ENCODE data around the gene TM2D1.

Gene TM2D1

GRCh38 chr1:61655453-61655852, 69.5 kb downstream of the TM2D1 start:
- no peak for FAIRE-seq
- DNase-seq (ENCODE audit: insufficient read length, low spot score) = no peak
- no peak for TF ChIP-seq CTCF (IDR thresholded peaks at IDR 0.05; ENCODE audit: insufficient read depth, missing control alignments)

GRCh38 chr1:61654067-61654466, 70.9 kb downstream of the TM2D1 start:
- no peak for FAIRE-seq
- DNase-seq (ENCODE audit: insufficient read length, low spot score) = no peak
- no peak for TF ChIP-seq CTCF (IDR thresholded peaks at IDR 0.05; ENCODE audit: insufficient read depth, missing control alignments)

GRCh38 chr1:61648983-61649742, 75.8 kb downstream of the TM2D1 start:
- TF ChIP-seq CTCF (IDR thresholded peaks at IDR 0.05; ENCODE audit: insufficient read depth, missing control alignments) = no peak

GRCh38 chr1:61647142-61647541, 77.8 kb downstream of the TM2D1 start:
- DNase-seq (ENCODE audit: insufficient read length, low spot score) = no peak
- FAIRE-seq = no peak
- TF ChIP-seq CTCF (IDR thresholded peaks at IDR 0.05; ENCODE audit: insufficient read depth, missing control alignments) = no peak

More at GRCh38 chr1:61648983-61649742, 75.8 kb downstream of the TM2D1 start:
- DNase-seq (ENCODE audit: insufficient read length, low spot score) (no peak), FAIRE-seq (no peak)

GRCh38 chr1:61645476-61645875, 79.5 kb downstream of the TM2D1 start:
- FAIRE-seq = no peak
- no peak for TF ChIP-seq CTCF (IDR thresholded peaks at IDR 0.05; ENCODE audit: insufficient read depth, missing control alignments)
- DNase-seq (ENCODE audit: insufficient read length, low spot score) = no peak

- FAIRE-seq = no peak
- no peak for TF ChIP-seq CTCF (IDR thresholded peaks at IDR 0.05; ENCODE audit: insufficient read depth, missing control alignments)
- DNase-seq (ENCODE audit: insufficient read length, low spot score) = no peak
Observed at GRCh38 chr1:61644303-61644702, 80.6 kb downstream of the TM2D1 start.

- no peak for TF ChIP-seq CTCF (IDR thresholded peaks at IDR 0.05; ENCODE audit: insufficient read depth, missing control alignments)
- DNase-seq (ENCODE audit: insufficient read length, low spot score) = no peak
- no peak for FAIRE-seq
Observed at GRCh38 chr1:61642475-61643232, 82.3 kb downstream of the TM2D1 start.

All from D721Med (cell line).